ENCODE results near the gene TBC1D16. TPM values are rescaled to one million over a fixed set of nuclear protein-coding genes. Genes with fewer than 3 reads are reported as not detected.

TBC1D16 gene
- total RNA-seq, 1 donor, result 68.8 TPM

DNA sequence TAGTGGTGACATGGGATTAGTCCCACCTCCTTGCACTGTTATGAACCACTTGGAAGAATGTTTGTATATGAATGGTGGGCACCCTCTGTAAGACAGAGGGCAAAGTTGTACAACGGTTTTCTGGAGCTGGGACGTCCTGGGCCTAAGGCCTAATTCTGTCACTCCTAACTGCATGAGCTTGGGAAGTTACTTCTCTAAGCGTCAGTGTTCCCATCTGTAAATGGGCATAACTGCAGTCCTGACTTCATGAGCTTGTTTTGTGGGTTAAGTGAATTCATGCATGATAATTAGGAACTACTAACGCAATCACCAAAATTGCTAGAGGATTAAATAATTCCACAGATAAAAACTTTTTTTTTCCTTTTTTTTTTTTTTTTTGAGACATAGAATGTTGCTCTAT, 1.8 kb downstream of the TBC1D16 start:
- peaks cover 49% of the 10 kb centered on the region for H3K79me2 ChIP-seq (ENCODE audit: insufficient read depth, low read length)

DNA sequence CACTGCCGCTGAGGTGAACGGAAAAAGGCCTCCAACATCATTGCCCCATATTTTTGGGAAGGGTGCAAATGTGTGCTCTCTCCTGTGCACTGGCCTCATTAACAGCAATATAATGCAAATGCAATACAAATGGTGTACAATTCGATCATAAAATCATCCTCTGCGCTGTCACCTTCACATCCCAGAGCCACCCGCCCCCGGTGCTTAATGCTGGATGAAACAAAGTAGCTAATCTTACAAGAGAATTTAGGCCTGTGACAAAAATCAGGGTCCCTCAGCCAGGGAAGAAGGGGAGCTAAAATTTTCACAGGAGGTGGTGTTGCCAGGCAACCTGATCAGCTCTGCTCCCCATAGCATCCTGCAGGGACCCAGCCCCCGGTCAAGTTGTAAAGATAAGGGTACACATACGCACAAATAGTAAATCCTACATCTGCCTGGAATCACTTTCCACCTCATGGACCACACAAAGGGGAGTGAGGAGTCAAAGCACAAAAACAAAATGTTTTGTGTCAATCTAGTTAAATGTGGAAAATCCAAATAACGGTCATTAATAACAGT, 3.0 kb downstream of the TBC1D16 start:
- no peaks in the 10 kb centered on the region for H3K27me3 ChIP-seq (ENCODE audit: insufficient read depth, low read length)
- no peak overlapping the region for H3K4me3 ChIP-seq (ENCODE audit: insufficient read depth, low read length)
- no peak overlapping the region for H3K4me2 ChIP-seq (ENCODE audit: insufficient read depth, low read length)
- H3K27ac ChIP-seq (ENCODE audit: low read depth, low read length), result no peak overlapping the region
- peaks cover 53% of the 10 kb centered on the region for H3K79me2 ChIP-seq (ENCODE audit: insufficient read depth, low read length)
- peaks cover 55% of the 10 kb centered on the region for H4K20me1 ChIP-seq (ENCODE audit: insufficient read depth, low read length)
- H2AFZ ChIP-seq (ENCODE audit: low read length), result no peak overlapping the region
- peaks cover 34% of the 10 kb centered on the region for H3K4me1 ChIP-seq (ENCODE audit: insufficient read depth, low read length)
- DNase-seq (ENCODE audit: insufficient read length, low spot score, missing footprints), result peak; percentile 11
- no peaks in the 10 kb centered on the region for H3K36me3 ChIP-seq (ENCODE audit: insufficient read depth, low read length)
- H3K9me3 ChIP-seq (ENCODE audit: low read depth, low read length), result no peaks in the 10 kb centered on the region
- TF ChIP-seq, protein P1, sequence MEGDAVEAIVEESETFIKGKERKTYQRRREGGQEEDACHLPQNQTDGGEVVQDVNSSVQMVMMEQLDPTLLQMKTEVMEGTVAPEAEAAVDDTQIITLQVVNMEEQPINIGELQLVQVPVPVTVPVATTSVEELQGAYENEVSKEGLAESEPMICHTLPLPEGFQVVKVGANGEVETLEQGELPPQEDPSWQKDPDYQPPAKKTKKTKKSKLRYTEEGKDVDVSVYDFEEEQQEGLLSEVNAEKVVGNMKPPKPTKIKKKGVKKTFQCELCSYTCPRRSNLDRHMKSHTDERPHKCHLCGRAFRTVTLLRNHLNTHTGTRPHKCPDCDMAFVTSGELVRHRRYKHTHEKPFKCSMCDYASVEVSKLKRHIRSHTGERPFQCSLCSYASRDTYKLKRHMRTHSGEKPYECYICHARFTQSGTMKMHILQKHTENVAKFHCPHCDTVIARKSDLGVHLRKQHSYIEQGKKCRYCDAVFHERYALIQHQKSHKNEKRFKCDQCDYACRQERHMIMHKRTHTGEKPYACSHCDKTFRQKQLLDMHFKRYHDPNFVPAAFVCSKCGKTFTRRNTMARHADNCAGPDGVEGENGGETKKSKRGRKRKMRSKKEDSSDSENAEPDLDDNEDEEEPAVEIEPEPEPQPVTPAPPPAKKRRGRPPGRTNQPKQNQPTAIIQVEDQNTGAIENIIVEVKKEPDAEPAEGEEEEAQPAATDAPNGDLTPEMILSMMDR (IDR thresholded peaks at IDR 0.05; ENCODE audit: extremely low read depth, low read depth, low read length), result no peak

More for the DNA sequence above, 1.8 kb downstream of the TBC1D16 start:
- peaks cover 23% of the 10 kb centered on the region for H3K4me1 ChIP-seq (ENCODE audit: insufficient read depth, low read length)
- no peak overlapping the region for H3K4me3 ChIP-seq (ENCODE audit: insufficient read depth, low read length)
- DNase-seq (ENCODE audit: insufficient read length, low spot score, missing footprints), result peak; percentile 44
- no peak overlapping the region for H3K4me2 ChIP-seq (ENCODE audit: insufficient read depth, low read length)
- H3K36me3 ChIP-seq (ENCODE audit: insufficient read depth, low read length), result no peaks in the 10 kb centered on the region
- H3K27ac ChIP-seq (ENCODE audit: low read depth, low read length), result no peak overlapping the region
- TF ChIP-seq, protein P1 (IDR thresholded peaks at IDR 0.05; ENCODE audit: extremely low read depth, low read depth, low read length), result no peak
- no peaks in the 10 kb centered on the region for H3K27me3 ChIP-seq (ENCODE audit: insufficient read depth, low read length)
- H4K20me1 ChIP-seq (ENCODE audit: insufficient read depth, low read length), result peaks cover 54% of the 10 kb centered on the region
- no peak overlapping the region for H2AFZ ChIP-seq (ENCODE audit: low read length)
- no peaks in the 10 kb centered on the region for H3K9me3 ChIP-seq (ENCODE audit: low read depth, low read length)

DNA sequence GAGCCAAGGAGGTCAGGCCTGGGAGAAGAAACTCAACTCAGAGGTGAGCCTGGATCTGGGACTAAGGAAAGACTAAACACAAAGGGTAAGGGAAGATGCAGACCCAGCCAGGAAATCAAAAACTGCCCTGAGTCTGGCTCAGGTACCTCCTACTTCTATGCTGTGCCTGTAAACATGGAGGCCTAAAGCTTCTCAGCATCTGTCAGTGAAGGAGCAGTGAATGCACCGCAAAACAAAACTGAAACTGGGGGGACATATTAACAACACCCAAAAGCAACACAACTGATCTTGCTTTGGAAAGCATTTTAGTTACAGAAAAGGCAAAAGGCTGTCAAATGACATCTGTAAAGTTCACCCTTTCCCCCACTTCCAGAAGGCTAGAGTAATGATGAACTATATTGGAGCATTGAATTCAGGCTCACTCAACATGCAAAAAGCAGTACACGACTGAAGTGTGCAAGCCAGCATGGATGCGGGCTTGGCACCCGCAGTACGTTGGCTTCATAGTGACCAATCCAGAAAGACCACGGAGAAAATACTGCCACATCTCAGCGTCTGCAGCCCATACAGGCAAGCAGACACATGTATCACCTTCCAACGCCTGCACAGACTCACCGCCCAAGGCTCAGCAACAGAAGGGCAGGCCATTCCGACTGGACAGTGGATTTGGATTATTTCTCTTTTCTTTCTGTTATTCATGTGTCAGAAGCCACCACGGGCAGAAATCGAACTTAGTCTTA, 3.8 kb downstream of the TBC1D16 start:
- H4K20me1 ChIP-seq (ENCODE audit: insufficient read depth, low read length), result peaks cover 58% of the 10 kb centered on the region
- H3K4me3 ChIP-seq (ENCODE audit: insufficient read depth, low read length), result no peak overlapping the region
- H3K4me2 ChIP-seq (ENCODE audit: insufficient read depth, low read length), result no peak overlapping the region
- H3K27ac ChIP-seq (ENCODE audit: low read depth, low read length), result no peak overlapping the region
- H3K79me2 ChIP-seq (ENCODE audit: insufficient read depth, low read length), result peaks cover 57% of the 10 kb centered on the region
- TF ChIP-seq, protein P1 (IDR thresholded peaks at IDR 0.05; ENCODE audit: extremely low read depth, low read depth, low read length), result no peak
- H3K4me1 ChIP-seq (ENCODE audit: insufficient read depth, low read length), result peaks cover 30% of the 10 kb centered on the region
- H3K9me3 ChIP-seq (ENCODE audit: low read depth, low read length), result no peaks in the 10 kb centered on the region
- H2AFZ ChIP-seq (ENCODE audit: low read length), result no peak overlapping the region
- H3K27me3 ChIP-seq (ENCODE audit: insufficient read depth, low read length), result no peaks in the 10 kb centered on the region
- no peaks in the 10 kb centered on the region for H3K36me3 ChIP-seq (ENCODE audit: insufficient read depth, low read length)
- peak; percentile 52 for DNase-seq (ENCODE audit: insufficient read length, low spot score, missing footprints)

DNA sequence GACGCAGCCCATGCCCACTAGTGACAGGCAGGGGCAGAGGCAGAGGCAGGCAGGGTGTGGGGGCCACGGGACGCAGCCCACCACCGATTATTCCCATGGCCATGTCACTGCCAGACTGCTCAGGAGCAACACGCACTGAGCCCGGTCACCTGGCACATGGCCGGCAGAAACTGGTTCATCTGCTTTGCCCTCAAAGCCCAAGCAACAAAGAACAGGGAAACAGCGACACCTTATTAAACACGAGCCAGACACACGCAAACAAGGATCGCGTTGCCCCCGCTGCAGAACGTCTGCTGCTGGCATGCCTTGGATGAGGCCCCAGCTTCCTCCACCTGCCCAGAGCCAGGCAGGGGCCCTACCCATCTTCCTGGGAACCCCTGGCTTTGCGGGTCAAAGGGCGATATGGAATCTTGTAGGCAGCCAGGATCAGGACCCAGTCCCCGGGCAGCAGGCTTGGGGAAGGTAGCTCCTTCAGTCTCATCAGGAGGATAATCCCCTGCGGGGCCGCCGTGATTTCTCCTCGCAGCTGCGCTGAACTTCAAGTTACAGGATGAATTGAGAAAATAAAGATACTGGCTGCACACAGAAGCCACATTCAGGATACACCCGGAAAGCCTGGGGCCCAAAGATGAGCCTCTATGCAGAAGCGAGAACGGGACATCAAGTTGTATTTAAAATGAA, 4.8 kb downstream of the TBC1D16 start:
- DNase-seq (ENCODE audit: insufficient read length, low spot score, missing footprints), result peak; percentile 4
- Histone ChIP-seq H4K20me1 (ENCODE audit: insufficient read depth, low read length) (peaks cover 63% of the 10 kb centered on the region), H3K4me2 (ENCODE audit: insufficient read depth, low read length) (no peak overlapping the region), H3K9me3 (ENCODE audit: low read depth, low read length) (no peaks in the 10 kb centered on the region), H3K4me3 (ENCODE audit: insufficient read depth, low read length) (no peak overlapping the region), H3K4me1 (ENCODE audit: insufficient read depth, low read length) (peaks cover 30% of the 10 kb centered on the region), H3K27me3 (ENCODE audit: insufficient read depth, low read length) (no peaks in the 10 kb centered on the region), H2AFZ (ENCODE audit: low read length) (no peak overlapping the region), H3K79me2 (ENCODE audit: insufficient read depth, low read length) (peaks cover 66% of the 10 kb centered on the region), H3K36me3 (ENCODE audit: insufficient read depth, low read length) (no peaks in the 10 kb centered on the region), H3K27ac (ENCODE audit: low read depth, low read length) (no peak overlapping the region)
- TF ChIP-seq, protein P1 (IDR thresholded peaks at IDR 0.05; ENCODE audit: extremely low read depth, low read depth, low read length), result no peak
